GM18909 (cell line): Measurements from ENCODE around the gene CACNB2.

Source experiments
- ATAC-seq: cut with Tn5 transposase; IDR thresholded peaks from one replicate; pipeline ENCODE4 v1.9.1; 2021; ENCODE audit warnings: mild to moderate bottlenecking; ENCODE audit not compliant: unreplicated experiment, poor library complexity

Gene CACNB2

GRCh38 chr10:18369859-18370473 lies 229.7 kb downstream of the CACNB2 start:
- no peak for ATAC-seq

- no peak for ATAC-seq
Measured at GRCh38 chr10:18376650-18377049, 236.4 kb downstream of the CACNB2 start.

DNA sequence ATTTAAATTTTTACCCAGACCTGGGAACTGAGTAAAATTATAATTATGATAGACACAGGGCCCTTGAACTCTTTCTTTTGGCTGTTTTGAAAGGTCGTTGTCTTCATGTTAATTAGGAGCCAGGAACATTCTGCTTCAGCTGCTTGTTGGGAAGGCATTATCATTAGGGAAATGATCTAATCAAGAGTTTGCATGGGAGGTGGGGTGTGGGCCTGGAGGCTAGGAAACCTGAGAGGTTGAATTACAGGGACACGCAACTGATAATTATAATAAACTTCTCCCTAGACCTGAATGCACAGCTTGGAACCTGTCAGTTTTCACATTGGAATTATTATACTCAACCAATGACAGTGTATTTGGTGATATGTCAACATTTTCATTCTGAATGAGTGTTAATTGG lies 237.7 kb downstream of the CACNB2 start:
- ATAC-seq: no peak

- no peak for ATAC-seq
Measured at GRCh38 chr10:18378766-18379165, 238.5 kb downstream of the CACNB2 start.

DNA sequence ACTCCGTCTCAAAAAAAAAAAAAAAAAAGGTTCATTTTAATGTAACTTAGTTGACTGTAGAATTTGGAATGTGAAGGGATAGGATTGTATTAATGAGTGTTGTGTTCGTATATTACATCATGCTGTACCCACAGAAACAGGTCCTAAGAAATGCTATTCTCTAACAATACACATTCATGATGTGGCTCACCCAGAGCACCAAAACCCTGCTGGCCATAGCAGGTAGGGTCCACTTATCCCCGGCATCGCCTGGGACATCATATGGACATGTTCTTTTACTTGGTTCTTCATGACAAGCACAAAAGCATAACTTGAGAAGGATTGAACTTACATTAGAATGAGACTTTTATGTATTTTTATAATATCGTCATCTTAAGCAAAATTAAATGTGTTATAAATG lies 241.5 kb downstream of the CACNB2 start:
- ATAC-seq: no peak

DNA sequence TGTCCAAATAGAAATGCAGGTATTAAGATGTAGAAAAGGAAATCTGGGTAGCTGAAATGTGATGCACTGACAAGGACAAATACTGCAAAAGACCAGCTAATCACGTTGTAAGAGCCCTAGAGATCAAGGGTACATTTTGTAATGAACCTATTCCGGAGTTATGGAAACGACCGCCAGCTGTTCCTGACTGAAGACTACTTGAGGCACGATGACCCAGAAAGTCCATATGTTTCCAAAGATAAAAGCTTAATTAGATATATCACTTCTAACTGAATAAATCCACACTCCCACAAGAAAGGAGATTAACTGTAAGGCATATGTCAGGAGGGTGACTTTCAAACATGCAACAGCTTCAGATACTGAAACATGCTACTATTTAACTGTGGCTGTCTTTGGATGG lies 257.7 kb downstream of the CACNB2 start:
- no peak for ATAC-seq

DNA sequence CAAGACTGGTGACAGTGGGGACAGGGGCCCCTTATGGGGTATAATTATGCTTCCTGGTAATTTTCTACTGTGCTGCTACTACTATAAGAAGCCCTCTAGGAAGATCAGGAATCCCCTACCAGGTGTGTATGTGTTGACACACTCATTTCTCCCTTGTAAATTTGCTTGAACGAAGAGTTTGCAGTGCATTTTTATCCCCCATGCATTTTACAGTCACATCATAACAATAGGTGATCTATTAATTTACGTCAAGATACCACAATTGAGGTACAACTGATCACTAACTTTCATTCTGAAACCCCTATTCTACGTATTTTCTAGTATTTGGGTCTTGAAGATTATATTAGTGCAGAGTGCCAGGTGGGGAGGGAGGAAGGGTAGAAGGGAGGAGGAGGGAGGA lies 258.9 kb downstream of the CACNB2 start:
- peak; percentile 71 for ATAC-seq

DNA sequence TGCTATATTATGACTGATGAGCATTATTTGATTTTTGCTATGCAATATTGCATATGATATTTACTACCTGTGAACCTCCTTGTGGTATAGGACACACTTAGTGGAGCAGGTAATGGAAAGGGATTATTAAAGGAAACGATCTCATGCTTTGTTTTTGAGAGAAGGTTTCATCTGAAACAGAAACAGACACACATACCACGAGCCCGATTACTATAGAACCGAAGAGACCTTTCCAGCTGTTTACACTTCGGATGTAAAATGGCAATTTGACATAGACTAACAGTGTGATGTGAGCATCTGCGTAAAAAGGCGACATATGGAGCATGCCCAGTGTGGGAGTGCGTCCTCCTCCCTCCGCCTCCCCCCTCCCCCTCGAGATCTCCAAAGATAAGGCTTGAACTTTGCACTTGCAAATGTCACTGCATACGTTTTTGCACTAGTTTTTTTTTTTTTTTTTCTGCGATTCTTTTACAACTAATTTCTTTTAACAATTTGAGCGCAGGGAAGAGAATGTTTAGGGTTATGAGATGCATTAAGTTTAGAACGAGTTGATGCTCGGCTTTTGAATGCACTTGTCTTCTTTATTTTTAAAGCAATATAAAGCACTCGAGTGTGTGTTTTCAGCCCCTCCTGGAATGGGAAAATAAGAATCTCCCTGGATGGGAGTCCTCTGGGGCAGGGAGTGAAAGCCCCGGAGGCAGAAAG lies 260.1 kb downstream of the CACNB2 start:
- ATAC-seq: peak; percentile 74

DNA sequence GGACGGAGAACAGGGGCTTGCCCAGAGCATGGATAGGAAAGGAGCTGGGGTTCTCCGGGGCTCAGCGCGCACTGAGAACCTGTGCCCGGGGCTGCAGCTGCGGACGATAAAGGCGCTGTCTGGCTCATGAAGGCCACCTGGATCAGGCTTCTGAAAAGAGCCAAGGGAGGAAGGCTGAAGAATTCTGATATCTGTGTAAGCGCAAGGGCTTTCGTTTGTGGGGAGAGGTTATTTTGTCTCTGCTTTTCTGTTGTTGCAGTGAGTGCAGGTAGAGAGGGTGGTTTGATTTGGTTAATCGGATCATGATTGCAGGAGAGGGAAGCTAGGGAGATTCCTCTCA lies 260.7 kb downstream of the CACNB2 start:
- peak; percentile 24 for ATAC-seq

- no peak for ATAC-seq
Measured at GRCh38 chr10:18401416-18402195, 261.4 kb downstream of the CACNB2 start.

- ATAC-seq: no peak
Measured at GRCh38 chr10:18402853-18403252, 262.6 kb downstream of the CACNB2 start.

DNA sequence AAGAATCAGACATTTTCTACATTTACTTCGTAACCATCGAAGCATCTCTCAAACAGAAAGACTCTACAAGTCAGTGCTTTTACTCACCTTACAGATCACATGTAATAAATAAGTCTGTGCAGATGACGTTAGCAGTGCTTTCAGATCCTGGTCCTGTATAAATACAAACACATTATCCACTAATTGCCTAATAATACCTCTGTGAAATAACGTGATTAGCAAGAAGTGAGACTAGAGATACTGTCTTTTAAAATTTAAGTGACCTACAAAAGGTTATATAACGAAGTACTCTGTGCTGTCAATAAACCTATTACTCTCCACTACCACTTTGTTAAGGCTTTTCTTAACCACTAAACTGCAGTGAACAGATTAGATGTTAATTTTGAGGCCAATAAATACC lies 264.3 kb downstream of the CACNB2 start:
- ATAC-seq: no peak

GRCh38 chr10:18406136-18406535 lies 265.9 kb downstream of the CACNB2 start:
- no peak for ATAC-seq

DNA sequence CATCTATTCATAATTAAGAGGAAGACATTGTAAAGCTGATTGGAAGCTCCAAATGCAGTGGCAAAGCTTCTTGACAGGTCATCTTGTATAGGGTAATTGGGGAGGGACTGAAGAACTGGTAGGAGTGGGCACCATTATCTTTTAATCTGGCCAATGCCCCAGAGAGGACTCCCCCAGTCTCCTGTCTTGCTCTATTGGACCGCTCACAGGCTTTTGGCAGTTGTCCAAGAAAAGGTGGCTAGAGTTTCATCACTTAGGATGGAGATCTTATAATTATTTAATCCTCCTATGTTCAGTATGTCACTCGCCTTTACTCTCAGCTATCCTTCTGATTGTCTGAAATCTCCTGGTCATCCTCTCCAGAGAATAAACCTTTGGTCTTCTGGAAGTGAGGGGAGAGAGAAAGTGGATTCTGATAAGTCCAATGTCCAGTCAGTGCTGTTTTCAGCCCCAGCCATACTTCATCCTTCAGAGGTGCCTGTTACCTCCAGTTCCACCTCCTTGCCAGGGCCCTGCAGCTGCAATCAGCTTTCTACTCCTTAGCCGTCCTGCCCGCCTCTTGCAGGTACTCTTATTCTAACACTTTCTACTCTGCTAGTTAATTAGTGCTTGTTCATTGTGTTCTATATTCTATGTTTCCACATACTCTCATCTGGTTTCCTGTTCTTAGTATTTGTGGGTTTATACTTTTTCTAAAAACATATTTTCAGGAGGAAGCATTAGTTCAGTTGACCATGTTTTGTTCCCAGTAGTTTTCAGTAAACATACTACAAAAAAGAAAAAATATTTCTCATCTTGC lies 269.6 kb downstream of the CACNB2 start:
- ATAC-seq: peak; percentile 75

- ATAC-seq: no peak
Measured at GRCh38 chr10:18414061-18414460, 273.8 kb downstream of the CACNB2 start.

- ATAC-seq: no peak
Measured at GRCh38 chr10:18417950-18418527, 277.8 kb downstream of the CACNB2 start.

GRCh38 chr10:18418541-18419215 lies 278.5 kb downstream of the CACNB2 start:
- peak; percentile 79 for ATAC-seq

GRCh38 chr10:18419945-18420344 lies 279.7 kb downstream of the CACNB2 start:
- no peak for ATAC-seq

DNA sequence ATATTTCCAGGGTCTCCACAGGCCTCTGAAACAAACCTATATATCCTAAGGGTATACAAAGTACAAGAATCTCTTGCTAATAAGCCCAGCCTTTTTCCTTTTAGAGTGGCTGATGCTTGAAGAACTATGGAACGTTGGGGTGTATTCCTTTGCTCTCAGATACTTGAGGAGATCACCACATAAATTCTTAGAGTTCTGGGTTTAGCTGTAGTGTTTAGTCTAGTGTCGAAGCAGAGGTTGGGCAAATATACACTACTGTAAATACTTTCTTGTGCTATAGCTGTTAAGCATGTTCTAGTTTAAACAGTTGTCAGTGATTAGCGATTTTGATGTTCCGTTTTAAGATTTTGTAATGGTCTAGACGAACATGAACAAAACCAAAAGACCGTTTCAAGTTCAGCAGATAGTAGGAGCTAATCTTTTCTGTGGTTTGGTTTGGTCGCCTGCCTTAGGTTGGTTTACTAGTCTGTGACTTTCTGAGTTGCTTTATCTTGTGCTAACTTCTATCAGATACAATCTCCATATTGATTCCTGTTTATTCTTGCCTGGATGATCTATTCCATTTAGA lies 281.6 kb downstream of the CACNB2 start:
- ATAC-seq: no peak
